Hematopoietic multipotent progenitor cell treated with erythropoietin and hydrocortisone succinate and interleukin-3 and kit ligand, for 4 days (in vitro differentiated cells): ENCODE results near the gene SERPINA10.
"Not testable (repeated sequence)": the region's sequence is repeated elsewhere in the genome, so short reads cannot be mapped to it uniquely, and the experiment has no call there.

ENCODE experiments used
- DNase-seq: peaks from one replicate; pipeline ENCODE4 v3.0.0-alpha.2; 2015

Gene SERPINA10

DNA sequence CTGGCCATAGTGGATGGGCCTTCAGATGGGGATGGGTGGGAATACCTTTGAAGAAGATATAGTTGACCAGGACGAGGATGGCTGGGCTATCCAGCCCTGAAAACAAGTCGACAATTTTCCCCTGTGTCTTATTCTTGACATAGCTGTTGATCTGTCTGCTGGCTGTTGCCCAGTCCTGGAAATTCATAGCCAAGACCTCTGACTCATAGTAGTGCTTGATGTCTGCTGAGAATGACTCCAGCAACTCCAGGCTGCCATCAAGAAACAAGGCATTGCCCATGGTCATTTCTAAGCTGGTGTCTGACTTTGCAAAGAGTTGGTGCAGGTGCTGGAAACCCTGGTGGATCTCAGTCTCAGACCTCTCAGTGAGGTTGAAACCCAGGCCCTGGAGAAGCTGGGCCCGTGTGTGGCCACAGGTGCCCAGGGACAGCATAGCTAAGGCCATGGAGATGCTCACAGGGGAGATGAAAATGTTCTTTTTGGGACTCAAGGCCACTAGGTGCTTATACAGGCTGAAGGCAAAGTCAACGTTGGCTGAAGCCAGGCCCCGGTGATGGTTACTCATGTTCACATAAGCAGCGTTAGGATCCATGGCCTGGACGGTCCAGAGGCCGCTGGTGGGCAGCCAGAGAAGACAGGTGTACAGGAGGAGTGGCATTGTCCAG, 21.1 kb upstream of the SERPINA10 start:
- no peak for DNase-seq

DNA sequence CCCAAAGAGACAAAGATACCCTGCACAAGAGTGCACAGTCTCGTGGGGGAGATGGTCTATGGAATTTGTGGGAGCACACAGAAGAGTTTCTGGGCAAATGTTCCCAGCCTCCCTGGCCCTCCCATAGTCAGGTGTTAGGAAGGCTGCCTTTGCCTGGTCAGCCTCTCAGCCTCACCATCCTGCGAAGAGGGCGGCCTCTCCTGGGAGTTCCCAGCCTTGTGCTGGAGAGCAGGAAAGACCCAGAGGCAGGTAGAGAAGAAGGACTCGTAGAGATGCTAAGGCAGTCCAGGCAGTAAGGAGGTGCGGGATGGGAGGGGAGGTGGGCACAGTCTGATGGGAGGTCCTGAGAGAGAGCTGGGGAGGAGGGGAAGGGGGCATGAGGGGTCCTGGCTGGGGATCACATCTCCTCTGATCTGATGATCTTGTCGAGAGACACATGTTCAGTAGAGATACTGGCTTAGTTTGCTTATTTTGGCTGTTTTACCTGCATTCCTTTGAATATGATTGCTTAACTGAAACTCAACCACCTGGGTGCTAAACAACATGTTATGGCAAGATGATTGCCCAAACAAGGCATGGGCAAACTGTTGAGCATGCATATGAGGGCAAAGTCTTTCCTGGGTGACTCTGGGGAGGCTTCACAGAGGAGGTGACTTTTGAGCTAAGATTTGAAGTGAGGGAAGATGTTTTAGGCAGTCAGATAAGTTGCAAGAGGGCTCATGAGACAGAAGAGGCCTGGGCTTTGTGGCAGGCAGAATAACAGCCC, 19.6 kb upstream of the SERPINA10 start:
- DNase-seq: no peak

DNA sequence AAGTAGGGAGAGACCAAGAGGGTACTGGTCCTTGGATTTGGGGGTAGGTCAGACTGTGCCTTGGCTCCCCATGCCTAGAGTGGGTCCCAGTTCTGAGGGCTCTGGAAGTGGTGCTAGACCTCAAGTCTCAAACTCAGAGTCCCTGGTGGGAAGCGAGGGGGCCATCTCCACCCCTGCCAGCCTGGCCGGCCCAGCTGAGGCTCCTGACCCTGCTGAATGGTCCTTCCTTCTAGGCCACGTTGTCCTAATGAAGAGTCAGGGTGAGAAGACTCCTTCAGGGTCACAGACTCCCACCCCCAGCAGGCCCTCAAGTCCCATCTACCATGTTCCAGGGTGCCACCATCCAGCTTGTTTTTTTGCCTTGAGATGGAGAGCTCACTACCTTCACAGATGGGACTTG, 17.2 kb upstream of the SERPINA10 start:
- no peak for DNase-seq

DNA sequence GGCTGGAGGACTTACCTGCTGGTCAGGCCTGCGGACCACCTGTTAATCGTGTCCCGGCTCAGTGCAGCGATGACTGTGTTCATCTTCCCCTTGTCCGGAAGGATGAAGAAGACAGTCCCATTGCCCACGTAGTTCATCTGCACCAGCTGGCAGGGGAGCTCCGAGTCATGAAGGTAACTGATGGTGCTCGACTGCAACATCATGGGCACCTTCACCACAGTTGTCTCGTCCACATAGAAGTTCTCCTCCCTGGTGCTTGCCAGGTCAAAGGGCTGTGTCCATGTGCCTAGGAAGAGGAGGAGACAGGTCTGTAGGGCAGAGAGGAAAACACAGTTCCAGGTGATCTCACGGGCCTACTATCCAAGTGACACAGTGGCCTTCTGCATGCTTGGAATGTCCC, 16.7 kb upstream of the SERPINA10 start:
- no peak for DNase-seq

DNA sequence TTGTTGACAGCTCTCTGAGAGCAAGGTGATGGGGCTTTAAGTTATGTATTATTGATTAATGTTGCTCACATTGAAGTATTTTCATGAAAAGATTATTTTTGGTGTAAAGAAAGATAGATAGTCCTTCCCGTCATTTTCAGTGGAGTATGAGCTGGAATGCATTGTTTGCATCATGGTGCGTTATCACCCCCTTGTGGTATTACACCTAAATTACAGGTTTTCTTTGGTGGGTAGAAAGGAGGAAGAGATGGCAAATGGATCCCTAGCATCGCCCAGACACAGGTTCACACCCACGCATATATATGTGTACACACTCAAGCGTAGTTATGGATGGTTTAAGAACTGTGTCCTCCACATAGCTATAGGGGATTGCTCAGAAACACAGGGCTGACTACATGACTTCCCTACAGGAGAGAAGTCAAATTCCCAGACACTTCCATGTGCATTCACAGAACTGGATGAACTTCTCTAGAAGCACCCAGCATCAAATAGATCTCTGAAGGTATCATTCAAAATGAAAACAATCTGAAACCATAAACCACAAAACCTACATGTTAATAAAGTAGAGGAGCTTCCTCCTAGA, 14.4 kb upstream of the SERPINA10 start:
- peak; percentile 42 for DNase-seq

DNA sequence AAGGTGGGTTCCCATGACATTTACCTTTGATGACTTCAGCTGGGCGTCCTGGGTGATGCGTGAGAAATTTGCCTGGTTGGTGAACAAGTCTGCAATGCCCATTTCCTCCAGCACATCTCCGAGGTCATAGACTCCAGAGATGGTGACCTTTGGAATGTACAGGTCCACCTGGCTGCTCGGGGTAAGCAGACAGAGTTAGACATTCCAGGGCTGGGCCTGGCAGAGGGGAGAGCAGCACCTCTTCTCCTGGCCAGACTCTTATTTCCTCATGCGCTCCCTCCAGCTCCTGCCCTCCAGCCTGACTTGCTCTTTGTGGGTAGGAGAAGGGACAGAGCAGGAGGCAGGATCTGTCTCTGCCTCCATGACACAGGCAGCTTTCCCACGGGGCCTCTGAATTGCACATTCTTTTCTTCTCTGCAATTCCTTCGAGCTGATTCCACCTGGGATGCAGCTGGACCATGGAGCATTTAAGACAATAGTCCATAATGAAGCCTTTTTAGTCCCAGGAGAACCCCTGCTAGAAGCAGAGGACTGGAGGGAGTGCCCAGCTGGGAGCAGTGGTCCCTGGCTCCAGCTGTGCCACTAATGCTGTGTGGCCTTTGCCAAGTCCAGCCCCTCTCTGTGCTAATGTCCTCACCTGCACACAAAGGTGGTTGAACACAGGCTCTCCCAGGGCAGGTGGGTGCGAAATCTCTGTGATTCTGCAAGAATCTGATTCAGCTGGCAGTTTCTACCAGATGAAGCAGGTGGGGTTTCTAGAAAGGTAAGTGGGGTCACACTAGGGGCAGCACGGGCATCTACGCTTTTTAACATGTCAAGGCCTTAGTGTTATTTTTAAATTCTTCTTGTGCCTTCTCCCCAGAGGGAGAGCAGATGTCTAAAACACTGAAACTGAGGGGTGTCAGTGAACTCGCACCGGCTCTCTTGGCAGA, 13.2 kb upstream of the SERPINA10 start:
- no peak for DNase-seq

DNA sequence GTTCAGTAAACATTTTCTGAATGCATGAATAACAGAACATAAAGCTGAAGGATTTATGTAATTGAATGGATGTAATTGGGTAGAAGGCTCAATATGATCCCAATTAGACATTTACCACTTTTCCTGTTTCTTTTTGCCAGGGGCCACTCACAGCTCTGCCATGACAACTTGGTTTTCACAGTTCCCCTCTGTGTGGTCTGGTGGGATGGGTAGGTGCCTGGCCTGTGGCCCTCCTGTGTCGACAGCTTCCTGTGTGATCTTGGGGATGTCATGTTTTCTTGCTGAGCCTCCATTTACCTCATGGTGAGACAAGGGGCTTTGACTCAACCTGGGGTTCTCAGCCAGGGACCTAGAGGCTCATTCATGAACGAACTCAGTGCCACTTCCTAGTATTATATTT, 12.6 kb upstream of the SERPINA10 start:
- DNase-seq: no peak

DNA sequence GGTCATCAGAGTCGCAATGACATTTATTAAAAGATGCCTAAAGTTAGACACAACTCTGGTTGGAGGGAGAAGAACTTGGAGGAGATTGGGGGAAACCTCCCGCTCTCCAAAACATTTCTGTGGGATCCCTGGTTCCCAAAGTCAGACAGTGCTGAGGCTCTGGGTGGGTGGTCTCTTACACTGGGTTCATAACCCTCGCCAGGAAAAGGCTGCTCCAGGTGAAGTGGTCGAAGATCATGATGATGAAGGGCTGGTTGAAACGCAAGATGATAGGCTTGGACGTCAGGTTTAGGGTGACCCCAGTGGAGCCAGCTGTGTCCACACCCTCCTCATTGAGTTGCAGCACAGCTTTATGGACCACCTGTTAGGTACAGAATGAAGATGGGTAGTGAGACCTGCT, 11.2 kb upstream of the SERPINA10 start:
- no peak for DNase-seq

DNA sequence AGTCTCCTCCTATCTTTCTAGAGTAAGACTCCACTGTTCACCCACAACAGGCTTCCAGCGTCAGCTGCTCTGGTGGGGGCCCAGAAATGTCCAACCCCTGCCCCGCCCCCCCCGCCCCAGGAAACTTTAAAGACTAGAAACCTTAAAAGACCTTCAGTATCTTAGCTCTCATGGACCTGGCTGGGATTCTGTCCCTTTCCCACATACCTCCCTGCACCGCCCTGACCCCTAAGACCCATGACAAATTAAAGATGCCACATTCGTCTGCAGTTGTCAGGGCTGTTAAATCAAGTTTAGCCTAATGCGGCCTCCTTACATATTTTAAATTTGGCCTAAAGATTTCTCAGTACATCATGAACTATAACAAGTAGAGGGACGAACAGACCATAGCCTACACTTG, 10.0 kb upstream of the SERPINA10 start:
- DNase-seq: no peak

DNA sequence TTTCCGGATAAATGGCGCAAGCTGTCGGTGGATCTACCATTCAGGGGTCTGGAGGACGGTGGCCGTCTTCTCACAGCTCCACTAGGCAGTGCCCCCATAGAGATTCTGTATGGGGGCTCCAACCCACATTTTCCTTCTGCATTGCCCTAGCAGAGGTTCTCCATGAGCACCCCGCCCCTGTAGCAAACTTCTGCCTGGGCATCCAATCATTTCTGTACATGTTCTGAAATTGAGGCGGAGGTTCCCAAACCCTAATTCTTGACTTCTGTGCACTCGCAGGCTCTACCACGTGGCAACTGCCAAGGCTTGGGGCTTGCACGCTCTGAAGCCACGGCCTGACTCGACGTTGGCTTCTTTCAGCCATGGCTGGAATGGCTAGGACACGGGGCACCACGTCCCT, 5.1 kb upstream of the SERPINA10 start:
- DNase-seq: no peak

DNA sequence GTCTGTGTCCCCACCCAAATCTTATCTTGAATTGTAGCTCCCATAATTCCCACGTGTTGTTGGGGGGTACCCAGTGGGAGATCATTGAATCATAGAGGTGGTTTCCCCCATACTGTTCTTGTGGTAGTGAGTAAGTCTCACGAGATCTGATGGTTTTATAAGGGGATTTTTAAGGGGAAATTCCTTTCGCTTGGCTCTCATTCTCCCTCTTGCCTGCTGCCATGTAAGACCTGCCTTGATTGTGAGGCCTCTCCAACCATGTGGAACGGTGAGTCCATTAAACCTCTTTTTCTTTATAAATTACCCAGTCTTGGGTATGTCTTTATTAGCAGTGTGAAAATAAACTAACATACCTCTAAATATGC, 3.1 kb upstream of the SERPINA10 start:
- DNase-seq: not testable (repeated sequence)

DNA sequence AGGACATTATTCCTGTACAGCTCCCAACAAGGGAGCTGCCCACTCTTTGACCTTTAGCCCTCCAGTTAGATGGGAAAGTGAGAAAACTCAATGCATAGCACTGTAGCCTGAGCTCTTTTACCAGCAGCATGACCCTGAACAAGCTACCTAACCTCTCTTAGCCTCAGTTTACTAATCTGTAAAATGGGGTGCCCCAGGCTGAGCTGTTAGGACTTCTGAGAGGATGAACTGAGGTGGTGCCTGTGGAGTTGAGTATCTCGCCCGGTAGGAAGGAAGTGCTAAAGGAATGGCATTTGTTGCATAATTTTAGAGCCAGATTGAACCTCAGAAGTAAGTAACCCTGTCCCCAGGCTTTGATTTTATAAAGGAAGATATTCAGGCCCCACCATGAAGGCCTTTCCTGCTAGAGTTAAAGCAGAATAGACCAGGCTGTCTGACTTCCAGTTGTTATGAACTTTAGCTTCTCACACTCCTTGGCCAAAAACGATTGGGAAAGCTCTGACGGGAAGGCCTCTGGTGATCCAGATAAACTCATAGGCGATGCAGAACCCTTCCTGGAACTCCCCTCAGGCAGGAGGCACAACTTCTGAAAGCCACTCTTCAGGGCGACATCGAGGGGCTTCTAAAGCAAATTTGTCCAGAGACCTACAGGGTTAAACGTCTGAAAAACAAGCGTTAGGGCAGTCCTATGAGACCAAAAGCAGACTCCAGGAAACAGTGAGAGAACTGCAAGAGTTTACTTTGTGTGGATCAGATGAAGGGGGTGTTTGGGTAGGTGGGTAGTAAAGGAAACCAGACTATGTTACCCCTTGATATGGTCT, 2.5 kb upstream of the SERPINA10 start:
- no peak for DNase-seq

DNA sequence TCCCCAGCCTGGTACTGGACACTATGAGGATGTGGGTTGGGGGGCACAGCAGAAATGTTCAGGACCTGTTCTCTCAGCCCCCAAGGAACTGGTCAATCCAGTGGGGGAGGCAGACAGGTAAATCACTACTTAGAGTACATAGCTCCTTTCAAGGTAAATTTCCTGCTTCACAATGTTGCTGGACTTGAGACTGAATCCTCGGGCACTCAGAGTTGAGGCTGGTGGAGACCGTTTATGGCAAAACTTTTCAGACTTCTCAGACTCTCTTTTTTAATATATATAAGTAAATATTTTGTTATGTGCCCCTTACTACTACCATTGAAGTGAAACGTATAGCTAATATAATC, 483 bp upstream of the SERPINA10 start:
- no peak for DNase-seq

DNA sequence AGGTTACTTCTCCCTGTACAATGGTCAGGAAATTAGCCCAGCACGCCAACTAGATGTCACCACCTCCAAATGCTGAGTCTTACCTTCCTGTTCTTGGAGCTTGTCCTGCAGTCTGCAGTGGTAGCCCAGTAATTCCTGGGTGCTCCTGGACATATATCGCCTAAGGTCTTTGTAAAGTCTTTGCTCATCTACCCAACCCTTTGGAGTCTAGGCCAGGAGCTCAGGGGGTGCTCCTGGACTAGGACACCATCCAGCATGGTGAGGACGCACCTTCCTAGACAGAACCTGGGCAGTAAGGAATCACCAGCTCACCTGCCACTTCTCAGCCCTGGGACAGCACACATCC, 569 bp downstream of the SERPINA10 start:
- DNase-seq: no peak

DNA sequence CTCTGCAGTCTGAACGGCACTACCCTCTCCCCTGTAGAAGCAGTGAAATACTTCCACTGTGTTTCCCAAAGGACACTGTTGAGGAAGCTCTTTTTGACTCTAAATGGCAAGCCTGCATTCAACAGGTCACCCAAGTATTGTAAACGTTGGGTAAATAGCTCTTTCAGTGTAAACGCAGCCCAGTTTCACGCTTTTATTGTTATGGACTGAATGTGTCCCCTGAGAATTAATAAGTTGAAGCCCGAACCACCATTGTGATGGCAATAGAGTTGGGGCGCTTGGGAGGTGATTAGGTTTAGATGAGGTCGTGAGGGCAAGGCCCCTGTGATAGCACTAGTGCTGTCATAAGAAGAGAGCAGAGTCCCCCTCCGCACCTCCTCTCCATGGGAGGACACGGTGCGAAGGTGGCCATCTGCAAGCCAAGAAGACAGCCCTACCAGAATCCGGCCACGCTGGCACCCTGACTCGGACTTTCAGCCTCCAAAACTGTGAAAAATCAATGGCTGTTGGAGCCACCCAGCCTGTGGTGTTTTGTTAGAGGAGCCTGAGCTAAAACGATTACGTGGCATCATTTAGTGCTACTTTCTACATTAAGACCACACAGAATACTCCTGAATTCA, 1.1 kb downstream of the SERPINA10 start:
- DNase-seq: no peak

DNA sequence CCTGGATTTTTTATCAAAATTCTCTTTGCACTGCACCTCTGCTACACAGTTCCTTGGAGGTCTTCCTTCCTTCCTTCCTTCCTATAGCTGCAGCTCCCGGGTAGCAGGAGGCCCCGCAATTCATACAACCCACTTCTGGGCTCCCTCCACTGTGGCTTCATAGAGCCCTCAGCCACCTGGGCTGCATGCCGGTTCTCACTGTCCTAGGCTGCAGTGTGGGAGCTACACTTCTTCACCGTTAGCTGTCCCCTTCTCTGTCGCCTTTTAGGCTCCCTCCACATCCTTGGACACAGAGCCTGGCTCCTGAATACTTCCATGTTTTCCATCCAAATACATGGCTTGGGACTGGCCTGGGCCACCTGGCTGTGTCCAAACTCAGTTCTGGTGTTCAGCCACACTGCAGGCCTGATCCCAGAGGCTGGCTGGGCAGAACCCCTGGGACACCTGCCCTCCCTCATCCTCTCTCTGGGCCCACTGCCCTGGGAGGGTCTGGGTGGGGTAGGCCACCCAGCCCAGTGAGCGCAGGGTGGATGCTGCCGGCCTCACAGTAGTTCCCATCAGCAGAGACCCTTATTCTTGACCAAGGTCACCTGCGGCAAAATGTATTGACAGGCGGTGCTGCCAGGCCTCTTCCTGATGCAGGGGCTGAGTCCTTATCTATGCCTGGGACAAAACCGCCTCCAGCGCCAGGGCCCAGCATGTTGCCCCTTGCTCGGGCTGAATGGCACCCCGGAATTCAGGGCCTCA, 1.7 kb downstream of the SERPINA10 start:
- no peak for DNase-seq

DNA sequence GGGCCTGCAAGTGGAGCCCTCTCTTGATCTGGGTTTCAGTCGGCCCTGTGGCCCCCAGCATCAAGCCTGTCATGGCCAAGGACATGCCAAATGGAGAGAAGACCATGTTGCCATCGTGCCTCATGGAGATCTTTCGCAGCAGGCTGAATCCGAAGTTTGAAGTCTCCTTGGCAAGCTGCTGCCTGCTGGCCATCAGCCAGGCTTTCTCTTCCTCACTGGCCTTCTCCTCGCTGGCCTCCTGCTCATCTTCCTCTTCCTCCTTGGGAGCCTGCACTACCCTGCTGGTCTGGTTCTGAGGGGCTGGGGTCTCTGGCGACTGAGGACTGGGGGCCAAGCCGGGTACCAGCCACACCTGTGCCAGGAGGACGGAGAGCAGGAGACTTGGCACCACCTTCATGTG, 2.9 kb downstream of the SERPINA10 start:
- DNase-seq: no peak

DNA sequence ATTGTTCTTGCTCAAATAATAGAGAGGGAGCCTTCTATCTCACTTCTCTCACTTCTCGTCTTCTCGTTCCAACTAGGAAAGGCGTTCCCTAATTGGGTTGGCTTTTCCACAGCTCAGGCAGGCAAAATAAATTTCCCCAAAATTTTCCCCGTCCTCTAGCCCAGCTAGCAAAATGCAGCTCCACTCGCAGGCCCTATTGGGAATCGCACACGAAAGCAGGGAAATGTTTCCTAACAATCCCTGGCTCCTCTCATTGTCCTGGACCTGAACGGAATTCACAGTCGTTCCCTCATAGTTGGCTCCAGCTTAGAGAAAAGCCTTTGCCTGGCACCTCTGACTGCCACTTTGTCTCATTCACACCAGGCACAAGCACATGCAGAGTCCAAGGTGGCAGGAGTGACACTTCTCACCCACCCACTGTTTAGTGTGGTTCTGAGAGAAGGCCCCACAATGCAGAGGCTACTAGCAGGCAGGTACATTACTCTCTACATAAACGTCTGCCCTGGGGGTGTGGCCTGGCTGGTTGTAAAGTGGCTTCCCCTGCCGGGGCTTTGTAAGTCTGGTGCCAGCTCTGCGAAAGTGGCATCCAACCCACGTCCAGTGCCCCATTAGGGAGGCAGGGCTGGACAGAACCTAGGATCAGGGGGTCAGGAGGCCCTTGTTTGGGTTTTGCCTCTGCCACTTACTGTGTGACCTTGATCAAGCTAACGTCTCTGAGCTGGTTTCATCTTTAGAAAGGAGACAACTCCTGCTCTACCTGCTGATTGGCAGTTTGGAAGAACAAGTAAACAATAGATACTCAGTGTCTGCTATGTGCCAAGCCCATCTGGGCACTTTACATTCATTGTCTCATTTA, 4.2 kb downstream of the SERPINA10 start:
- no peak for DNase-seq

DNA sequence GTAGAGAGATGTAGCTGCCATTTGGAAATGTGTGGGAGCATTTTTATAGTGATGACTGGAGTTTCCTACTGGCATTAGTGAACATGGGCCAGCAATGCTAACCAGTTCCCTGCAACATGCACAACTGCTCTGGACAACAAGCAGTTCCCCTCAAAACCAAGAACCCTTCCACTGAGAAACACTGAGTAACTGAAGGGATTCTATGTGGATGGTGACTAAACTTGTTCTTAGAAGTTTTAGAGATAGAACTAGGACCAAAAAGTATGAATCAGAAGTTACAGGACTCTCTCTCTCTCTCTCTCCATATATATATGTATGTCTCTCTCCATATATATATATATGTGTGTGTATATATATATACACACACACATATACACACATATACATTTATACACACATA, 7.9 kb downstream of the SERPINA10 start:
- no peak for DNase-seq

DNA sequence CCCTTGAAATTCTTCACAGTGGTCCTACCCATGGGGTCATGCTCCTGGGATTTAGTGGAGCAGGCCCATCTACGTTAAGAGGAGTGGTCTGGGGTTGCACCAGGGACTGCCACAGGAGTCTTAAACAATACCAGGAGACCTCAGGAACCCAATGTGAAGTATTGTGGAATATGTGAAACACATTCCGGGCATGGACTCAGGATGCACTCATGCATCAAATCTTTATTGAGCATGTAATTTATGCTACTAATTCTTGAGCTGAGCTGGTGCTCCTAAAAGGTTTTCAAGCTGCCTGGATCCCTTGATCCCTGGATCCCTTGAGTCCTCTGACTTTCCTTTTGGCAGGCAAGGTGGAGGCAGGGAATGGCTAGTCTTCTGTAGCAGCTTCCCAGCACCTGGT, 8.8 kb downstream of the SERPINA10 start:
- no peak for DNase-seq
